HG02678 (cell line): ENCODE measurements around the gene NOD1.
A peak's percentile ranks its signal among the peaks of the same experiment; 100 is the strongest.

Experiments
- ATAC-seq: cut with Tn5 transposase; IDR thresholded peaks from one replicate; pipeline ENCODE4 v1.9.1; 2021; ENCODE audit warnings: mild to moderate bottlenecking, moderate library complexity; ENCODE audit not compliant: unreplicated experiment

Gene NOD1

GRCh38 chr7:30470771-30471170 lies 7.8 kb downstream of the NOD1 start:
- ATAC-seq = no peak

DNA sequence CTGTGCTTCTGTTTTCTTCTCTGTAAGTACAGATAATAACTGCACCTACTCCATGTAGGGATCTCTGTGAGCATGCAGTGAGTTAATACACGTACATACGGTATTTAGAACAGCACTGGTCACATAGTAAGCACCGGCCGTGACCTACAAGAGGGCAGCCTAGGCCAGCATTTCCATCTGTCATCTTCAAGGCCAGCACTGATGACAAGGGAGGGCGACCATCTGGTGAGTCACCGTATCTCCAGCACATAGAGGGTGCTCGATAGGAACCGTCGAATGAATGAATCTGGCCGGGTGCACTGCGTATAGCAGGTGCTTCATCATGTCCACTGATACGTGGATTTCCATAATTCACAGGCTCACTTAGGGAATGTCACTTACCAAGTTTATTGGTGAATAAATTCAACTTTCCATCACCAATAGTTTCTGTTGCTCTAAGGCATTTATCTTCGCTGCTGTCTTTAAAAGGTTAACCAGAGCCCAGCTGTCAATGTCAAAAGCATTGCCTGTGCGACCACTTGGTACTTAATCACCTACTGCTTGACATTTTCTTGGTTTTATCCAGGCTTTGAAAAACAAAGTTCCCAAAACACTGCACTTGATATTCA lies 8.3 kb downstream of the NOD1 start:
- ATAC-seq = no peak

- no peak for ATAC-seq
Measured at GRCh38 chr7:30469303-30469702, 9.3 kb downstream of the NOD1 start.

DNA sequence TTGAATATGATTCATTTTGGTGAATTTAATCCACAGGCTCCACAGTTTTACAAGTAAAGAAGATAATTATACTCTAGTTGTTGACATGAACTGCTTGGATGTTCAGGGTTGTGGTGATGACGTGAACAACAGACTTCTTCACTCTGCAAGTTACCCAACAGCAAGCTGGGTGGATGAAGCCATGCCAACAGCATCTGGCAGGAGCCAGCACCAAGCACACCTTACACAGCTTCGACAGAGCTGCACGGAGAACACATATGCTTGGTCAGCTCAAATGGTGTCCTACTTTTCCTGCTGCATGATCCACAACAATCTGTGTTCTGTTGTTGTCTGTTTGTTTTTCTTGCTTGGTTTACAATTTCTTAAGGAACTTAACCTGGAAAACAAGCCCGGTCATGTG lies 9.8 kb downstream of the NOD1 start:
- no peak for ATAC-seq

GRCh38 chr7:30468041-30468440 lies 10.5 kb downstream of the NOD1 start:
- ATAC-seq = no peak

GRCh38 chr7:30467271-30467670 lies 11.3 kb downstream of the NOD1 start:
- no peak for ATAC-seq

GRCh38 chr7:30466266-30466665 lies 12.3 kb downstream of the NOD1 start:
- no peak for ATAC-seq

- no peak for ATAC-seq
Measured at GRCh38 chr7:30465811-30466180, 12.8 kb downstream of the NOD1 start.

GRCh38 chr7:30465046-30465810 lies 13.4 kb downstream of the NOD1 start:
- ATAC-seq = no peak

DNA sequence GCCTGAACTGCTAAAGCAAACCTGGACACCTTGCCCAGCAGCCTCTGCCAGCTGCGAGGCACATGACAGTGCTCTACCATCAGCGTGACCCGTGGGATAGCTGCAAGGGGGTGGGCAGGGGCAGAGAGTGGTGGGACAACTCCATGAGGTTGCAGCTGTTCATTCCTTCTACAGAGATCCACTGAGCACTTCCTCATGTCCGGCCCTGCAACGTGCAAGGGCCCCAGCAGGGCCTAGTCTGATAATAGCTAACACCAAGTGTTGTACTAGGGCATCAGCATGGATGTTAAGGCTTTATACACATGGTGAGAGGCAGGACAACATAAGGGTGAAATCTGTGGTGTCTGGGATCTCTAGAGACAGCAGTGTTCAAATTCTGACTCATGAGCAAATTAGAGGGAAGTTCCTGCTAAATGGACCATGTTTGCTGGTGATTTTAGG lies 14.3 kb downstream of the NOD1 start:
- peak; percentile 59 for ATAC-seq

DNA sequence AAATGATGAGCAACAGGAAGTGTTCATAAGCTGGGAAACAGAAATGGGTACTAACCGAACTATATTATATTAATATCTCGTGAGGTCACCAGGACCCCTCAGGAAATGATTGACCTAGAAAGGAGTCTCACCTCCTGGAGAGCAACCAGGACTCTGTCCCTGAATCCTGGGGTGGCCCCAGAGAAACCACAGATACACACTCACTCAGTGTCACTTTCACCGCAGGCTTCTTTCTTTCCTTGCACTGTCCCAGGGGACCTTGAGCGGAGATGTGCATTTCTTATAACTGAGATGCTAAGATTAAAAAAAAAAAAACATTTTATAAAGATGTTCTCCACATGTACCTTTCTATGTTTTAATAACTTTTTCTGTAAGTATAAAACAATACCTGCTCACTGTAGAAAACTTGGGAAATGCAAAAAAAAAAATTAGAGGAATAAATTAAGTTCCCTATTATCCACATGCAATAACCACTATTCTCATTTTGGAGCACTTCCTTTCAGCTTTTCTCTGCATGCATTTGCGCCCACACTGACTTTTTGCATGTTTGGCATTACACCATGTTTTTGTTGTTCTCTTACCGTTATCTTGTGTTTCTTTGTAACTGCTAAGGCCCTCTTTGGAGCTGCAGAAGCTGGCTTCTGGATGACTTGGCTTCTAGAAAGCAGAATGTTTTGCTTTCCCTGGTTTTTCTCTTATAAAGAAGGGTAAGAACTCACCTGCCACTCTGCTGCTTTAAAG lies 15.0 kb downstream of the NOD1 start:
- peak; percentile 58 for ATAC-seq

DNA sequence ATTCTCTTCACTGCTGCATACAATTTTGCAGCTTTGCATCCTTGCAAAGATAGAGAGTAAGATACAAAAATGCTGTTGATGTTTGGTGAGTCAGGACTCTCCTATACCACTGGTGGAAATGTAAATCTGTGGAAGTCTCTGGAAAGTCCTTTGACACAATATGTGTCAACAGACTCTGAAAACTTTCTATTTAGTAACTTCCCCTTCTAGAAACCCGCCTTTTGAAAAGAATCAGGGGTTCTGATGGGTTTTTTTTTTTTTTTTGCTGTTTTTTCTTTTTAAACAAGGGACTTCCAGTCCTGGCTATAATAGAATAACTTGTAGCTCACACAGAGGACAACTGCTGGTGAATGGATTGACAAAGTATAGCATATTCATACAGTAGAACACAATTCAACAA lies 16.4 kb downstream of the NOD1 start:
- no peak for ATAC-seq

- no peak for ATAC-seq
Measured at GRCh38 chr7:30460246-30460633, 18.3 kb downstream of the NOD1 start.

- no peak for ATAC-seq
Measured at GRCh38 chr7:30459591-30460245, 18.9 kb downstream of the NOD1 start.

DNA sequence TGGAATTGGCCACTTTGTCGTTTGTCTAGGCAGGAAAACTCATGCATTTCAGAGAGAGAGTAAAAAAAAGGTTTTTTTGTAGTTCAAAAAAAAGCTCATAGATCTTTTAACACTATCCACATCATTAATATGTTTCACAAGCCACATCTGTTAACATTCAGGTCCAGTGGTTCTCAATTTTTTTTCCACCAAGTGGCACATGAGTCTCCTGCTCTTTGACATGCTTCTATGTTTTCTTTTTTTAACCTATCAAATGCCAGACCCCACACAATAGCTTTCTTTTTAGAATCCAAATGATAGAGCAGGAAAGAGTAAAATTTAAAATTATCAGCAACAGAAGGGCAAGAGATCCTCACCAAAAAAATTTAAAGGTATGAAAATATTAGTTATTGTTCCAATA lies 20.3 kb downstream of the NOD1 start:
- no peak for ATAC-seq

- ATAC-seq = no peak
Measured at GRCh38 chr7:30453921-30454320, 24.7 kb downstream of the NOD1 start.

- no peak for ATAC-seq
Measured at GRCh38 chr7:30453016-30453415, 25.6 kb downstream of the NOD1 start.

GRCh38 chr7:30452280-30452930 lies 26.2 kb downstream of the NOD1 start:
- ATAC-seq = no peak

GRCh38 chr7:30451539-30452279 lies 26.9 kb downstream of the NOD1 start:
- no peak for ATAC-seq

DNA sequence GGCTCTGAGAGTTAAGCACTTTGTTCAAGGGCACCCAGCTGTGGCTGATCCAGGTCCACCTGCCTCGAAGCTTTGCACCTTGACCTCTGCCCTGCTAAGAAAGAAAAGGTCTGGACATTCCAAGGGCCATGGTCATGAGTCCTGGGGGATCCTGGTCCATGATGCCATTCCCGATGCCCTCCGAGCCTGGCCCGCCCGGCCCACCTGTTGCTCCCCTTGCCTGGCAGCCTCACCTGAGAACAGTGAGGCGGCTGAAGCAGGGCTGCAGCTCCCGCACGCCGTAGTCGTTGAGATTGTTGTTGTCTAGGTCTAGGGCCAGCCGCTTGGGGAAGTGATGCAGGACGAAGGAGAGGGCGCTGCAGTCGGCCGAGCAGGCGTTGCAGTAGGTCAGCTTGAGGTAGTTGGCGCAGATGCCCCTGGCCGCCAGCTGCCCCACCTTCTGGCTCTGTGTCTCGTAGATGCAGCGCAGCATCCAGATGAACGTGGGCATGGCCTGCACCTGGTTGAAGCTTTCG lies 27.5 kb downstream of the NOD1 start:
- ATAC-seq = no peak
